Stimulated activated CD4-positive, alpha-beta T cell treated with anti-CD3 and anti-CD28 coated beads, Interleukin-1b, Interleukin-23, amount 100 ng/mL, for 24 hours (primary cell): ENCODE data around the gene SLC25A23.
"Not testable (repeated sequence)": the region's sequence is repeated elsewhere in the genome, so short reads cannot be mapped to it uniquely, and the experiment has no call there.

Source experiments
- DNase-seq, 4 experiments: peaks; one replicate each; pipeline ENCODE4 v3.0.0-alpha.2; 2020; ENCODE audit warnings: low read depth in 4 of 4, low spot score in 1 of 4

SLC25A23 gene

DNA sequence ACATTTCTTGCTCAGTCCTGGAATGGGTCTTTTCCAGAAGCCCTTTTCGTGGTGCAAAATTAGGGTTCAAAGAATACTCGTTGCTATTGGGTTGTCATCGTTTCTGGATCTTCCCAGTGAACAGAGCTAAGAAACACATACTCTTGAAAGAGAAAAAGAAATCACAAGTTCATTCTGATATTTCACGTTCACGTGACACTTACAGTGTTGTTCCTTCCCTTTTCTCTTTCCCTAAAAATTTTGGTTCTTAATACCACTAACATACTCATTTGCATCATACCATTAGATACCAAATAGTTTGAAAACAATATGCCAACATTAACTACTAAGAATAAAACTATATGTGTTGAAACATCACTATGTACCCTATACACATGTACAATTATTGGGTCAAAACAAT, 53.2 kb downstream of the SLC25A23 start:
- DNase-seq, result no peak

GRCh38 chr19:6402837-6403608, 56.6 kb downstream of the SLC25A23 start:
- no peak for DNase-seq

- DNase-seq, result no peak
Observed at GRCh38 chr19:6402058-6402457, 57.5 kb downstream of the SLC25A23 start.

DNA sequence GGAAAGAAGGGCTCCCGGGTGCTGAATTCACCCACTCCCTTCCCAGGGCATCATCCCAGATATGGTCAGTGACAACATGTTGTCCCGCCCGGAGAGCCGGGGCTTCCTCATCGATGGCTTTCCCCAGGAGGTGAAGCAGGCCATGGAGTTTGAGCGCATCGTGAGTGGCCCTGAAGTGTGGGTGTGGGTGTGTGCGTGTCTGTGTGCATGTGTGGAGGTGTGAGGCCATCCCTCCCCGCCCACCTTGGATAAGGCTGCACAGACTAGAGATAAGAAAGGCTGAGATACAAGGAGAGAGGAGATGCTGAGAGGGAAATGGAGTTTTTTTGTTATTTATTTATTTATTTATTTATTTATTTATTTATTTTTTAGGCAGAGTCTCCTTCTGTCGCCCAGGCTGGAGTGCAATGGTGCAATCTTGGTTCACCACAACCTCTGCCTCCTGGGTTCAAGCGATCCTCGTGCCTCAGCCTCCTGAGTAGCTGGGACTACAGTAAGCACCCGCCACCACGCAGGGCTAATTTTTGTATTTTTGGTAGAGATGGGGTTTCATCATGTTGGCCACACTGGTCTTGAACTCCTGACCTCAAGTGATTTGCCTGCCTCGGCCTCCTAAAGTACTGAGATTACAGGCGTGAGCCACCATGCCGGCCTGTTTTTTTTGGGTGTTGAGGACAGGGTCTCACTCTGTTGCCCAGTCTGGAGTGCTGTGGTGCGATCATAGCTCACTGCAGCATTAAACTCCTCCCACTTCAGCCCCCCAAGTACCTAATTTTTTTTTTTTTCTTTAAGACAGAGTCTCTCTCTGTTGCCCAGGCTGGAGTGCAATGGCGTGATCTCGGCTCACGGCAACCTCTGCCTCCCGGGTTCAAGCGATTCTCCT, 59.3 kb downstream of the SLC25A23 start:
- DNase-seq, result not testable (repeated sequence)

DNA sequence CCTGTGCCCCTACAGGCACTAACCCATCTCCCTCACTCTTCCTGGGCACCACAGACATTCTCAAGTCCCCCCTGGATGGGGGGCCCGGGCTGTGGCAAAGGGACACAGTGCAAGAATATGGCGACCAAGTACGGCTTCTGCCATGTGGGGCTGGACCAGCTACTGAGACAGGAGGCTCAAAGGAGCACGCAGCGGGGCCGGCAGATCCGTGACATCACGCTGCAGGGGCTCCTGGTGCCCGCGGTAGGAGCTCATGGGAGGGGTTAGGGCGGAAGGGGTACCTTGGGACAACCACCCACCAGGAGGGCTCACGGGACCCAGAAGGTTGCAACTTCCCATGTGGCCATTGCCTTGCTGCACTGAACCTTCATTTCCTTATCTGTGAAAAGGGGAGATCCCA, 63.3 kb downstream of the SLC25A23 start:
- no peak for DNase-seq

- no peak for DNase-seq
Observed at GRCh38 chr19:6394831-6395230, 64.8 kb downstream of the SLC25A23 start.

DNA sequence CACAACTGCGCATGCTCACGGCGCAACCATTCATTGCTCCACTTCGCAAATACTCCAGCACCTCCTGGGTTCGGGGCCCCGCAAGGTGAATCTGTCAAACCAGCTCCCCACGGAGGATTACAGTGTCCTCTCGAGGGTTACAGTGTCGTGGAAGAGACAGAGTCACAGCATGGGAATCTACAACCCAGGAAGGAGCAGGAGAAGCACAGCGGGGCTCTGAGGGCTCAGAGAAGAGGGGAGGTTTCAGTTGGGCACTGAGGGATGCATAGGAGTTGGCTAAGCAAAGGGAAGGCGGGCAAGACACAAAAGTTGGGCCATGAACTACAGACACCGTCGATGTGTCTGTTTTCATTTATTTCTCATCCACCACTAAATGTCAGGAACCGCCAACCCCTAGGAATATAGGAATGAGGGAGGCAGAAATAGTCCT, 65.6 kb downstream of the SLC25A23 start:
- peak in 3 of 4 experiments; percentile 58 to 66 (median 61) for DNase-seq

DNA sequence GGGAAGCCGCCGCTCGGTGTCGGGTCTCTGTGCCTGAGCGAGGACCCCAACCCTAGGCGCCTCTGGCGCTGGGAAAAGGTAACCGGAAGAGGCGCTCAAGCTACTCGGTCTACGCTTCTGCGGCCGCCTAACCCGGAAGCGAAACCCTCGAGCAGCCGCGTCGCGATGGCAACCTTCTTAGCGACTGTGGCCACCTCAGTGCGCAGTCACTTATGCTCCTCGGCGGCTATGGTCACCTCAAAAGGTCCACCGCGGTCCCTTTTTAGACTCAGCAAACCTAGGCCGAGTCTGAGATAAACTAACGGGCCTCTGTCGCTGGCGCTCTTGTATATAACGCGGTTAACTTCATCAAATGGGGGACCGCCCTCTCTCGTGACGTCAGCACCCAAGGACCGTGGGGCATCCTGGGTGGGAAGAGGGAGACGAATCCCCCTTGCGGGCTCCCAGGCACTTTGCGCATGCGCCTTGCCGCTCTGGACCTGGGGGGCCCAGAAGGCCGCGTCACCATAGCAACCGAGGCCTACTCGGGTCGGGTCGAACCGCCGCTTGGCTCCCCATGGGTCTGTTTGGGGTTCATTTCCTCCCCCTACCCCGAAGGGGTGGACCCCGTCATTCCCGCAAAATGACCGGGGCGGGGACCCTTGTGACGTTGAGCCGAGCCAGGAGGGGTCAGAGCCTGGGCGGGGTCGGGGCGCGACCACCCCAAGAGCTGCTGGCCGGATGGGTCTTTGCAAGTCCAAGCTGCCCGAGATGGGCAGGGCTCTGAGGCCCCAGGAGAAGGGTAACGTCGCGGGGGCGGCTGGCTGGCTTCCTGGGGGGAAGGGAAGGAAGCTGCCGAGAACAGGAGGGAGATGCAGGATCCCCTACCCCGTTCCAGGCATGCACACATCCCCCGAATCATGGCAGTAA, 66.3 kb downstream of the SLC25A23 start, which contains the start of gene GTF2F1:
Gene GTF2F1, minus strand, starts transcription at position 91 of the 909 bp plus-strand sequence. CDS start 169 bp downstream, outside the sequence.
- peak; percentile 92 to 94 (median 93) for DNase-seq

DNA sequence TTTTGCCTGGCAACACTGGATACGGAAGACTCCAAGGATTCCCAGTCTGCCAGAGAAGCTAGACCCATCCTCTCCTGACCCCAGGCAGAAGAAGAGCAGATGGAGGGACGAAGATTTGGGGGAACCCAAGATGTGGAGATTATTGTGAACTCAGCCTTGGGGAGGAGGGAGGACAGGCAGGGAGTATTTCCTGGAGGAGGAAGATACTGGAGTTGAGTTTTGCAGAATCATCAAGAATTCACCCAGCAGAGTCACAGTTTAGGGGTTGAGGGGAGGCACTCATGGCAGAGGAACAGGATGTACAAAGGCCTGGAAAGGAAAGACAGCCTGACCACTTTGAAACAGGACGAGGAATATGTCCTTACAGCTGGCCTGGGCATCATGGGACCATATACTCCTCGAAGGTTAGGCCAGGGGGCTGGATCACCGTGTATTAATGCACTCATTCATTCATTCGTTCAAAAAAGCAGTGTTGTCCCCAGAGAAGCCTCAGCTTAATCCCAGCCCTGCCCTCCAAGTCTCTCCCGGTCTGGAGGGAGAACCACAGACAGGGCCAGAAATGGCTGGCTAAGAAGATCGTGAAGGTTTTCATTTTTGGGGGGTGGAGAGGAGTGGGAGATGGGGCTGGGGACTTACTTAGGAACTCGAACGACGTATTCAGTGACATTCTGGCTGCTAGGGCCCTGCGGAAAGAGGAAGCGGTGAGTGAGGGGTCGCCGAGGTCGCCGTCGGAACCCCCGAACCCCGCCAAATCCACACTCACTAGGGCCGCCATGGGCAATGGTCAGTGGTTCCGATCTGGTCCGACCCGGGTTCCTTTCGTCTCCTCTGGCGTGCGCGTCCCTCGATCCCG, 67.1 kb downstream of the SLC25A23 start:
- DNase-seq, result no peak
